ENCODE results near the gene SHC4. TPM values are rescaled to one million over a fixed set of nuclear protein-coding genes. Genes with fewer than 3 reads are reported as not detected.

The SHC4 gene
- total and polyA plus RNA-seq, 7 donors = under 0.01 to 4.6 (median 2.2) TPM; not detected in 1

DNA sequence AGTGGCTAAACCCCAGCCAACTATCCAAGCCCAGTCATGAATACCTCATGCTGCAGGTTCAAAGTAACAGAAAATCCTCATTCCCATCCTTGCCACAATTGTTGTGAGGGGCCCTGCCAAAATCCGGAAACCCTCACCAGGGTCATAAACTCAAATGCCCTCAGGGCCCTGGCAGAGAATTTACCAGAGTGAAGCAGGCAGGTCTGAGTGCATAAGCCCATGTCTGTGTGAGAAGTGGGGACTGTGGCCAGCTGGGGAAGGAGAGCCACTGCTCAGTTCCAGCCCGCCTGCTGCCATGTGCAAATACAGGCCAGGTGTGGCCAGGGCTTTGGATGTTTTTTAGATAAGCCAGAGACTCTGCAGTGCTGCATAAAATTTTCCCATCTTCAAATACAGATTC lies 159.8 kb downstream of the SHC4 start:
- Histone ChIP-seq H3K27me3 (no peaks in the 10 kb centered on the region), H3K9me3 (no peaks in the 10 kb centered on the region), H3K36me3 (no peaks in the 10 kb centered on the region), H3K4me3 (no peak overlapping the region), H3K4me1 (no peaks in the 10 kb centered on the region), H3K27ac (no peak overlapping the region)
- 87 to 94% methylated on average over 2 of the region's 2 CpGs for WGBS, 2 donors
- intact Hi-C loops (cut with DNase I) = loop anchor here (10.0 kb wide), 1 partner anchor 449 kb away; no protein-coding TSS in a partner anchor
- DNase-seq = no peak
- TF ChIP-seq CTCF (IDR thresholded peaks at IDR 0.05) (no peak), POLR2A (IDR thresholded peaks at IDR 0.05) (no peak), POLR2AphosphoS5 (IDR thresholded peaks at IDR 0.05) (no peak), EP300 (IDR thresholded peaks at IDR 0.05) (no peak)

GRCh38 chr15:48802867-48803266 lies 160.9 kb downstream of the SHC4 start:
- Histone ChIP-seq H3K4me1 (no peaks in the 10 kb centered on the region), H3K27me3 (no peaks in the 10 kb centered on the region), H3K9me3 (no peaks in the 10 kb centered on the region), H3K36me3 (no peaks in the 10 kb centered on the region), H3K27ac (no peak overlapping the region), H3K4me3 (no peak overlapping the region)
- intact Hi-C loops (cut with DNase I) = loop anchor here (10.0 kb wide), 1 partner anchor 448 kb away; no protein-coding TSS in a partner anchor
- TF ChIP-seq POLR2A (IDR thresholded peaks at IDR 0.05) (no peak), POLR2AphosphoS5 (IDR thresholded peaks at IDR 0.05) (no peak), EP300 (IDR thresholded peaks at IDR 0.05) (no peak), CTCF (IDR thresholded peaks at IDR 0.05) (no peak)
- DNase-seq = no peak

DNA sequence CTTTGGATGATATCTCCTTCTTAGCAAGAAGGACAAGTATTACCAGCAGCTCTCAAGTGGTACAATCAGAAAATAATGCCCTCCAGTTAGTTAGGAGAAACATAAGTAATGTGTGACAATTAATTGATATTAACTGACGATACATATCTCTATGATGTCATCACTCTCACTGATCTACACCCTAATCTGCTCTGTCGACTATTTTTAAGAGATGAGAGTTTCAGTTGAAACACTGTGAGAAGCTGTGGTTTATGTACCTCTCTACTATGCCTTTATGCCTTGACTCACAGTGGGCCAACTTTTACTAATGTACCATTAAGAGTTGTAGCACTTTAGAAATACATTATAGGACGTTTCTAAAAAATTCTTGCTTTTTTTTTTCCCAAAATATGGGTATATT lies 161.5 kb downstream of the SHC4 start:
- Histone ChIP-seq H3K27ac (no peak overlapping the region), H3K4me3 (no peak overlapping the region), H3K9me3 (no peaks in the 10 kb centered on the region), H3K4me1 (no peaks in the 10 kb centered on the region), H3K36me3 (no peaks in the 10 kb centered on the region), H3K27me3 (no peaks in the 10 kb centered on the region)
- intact Hi-C loops (cut with DNase I) = loop anchor here (10.0 kb wide), 1 partner anchor 447 kb away; no protein-coding TSS in a partner anchor
- no peak for DNase-seq
- 82 to 86% methylated on average over 3 of the region's 3 CpGs for WGBS, 2 donors
- TF ChIP-seq CTCF (IDR thresholded peaks at IDR 0.05) (no peak), POLR2AphosphoS5 (IDR thresholded peaks at IDR 0.05) (no peak), EP300 (IDR thresholded peaks at IDR 0.05) (no peak), POLR2A (IDR thresholded peaks at IDR 0.05) (no peak)

GRCh38 chr15:48800811-48801455 lies 162.8 kb downstream of the SHC4 start:
- Histone ChIP-seq H3K27me3 (no peaks in the 10 kb centered on the region), H3K4me1 (no peaks in the 10 kb centered on the region), H3K9me3 (no peaks in the 10 kb centered on the region), H3K27ac (peak overlapping the region in 1 of 4 donors; percentile 5), H3K36me3 (peaks cover 0 to 5% (median 0%) of the 10 kb centered on the region in 4 donors), H3K4me3 (no peak overlapping the region)
- TF ChIP-seq CTCF (IDR thresholded peaks at IDR 0.05) (peak in 1 of 4 experiments; percentile 16), POLR2A (IDR thresholded peaks at IDR 0.05) (no peak)
- WGBS, 2 donors = 10 to 46% methylated on average over 4 of the region's 4 CpGs
- no peak for DNase-seq
- intact Hi-C loops (cut with DNase I) = loop anchor here (10.0 kb wide), 1 partner anchor 446 kb away; no protein-coding TSS in a partner anchor
